B cell (primary cell): ENCODE measurements around the gene MTF2. TPM values are rescaled to one million over a fixed set of nuclear protein-coding genes. Genes with fewer than 3 reads are reported as not detected.

ENCODE experiments used
- ATAC-seq: fragments of 200-7000 bp; cut with Tn5 transposase; one replicate; pipeline ENCODE4 v1.10.0; 2021; ENCODE audit warnings: low read depth, mild to moderate bottlenecking, moderate number of reproducible peaks, moderate library complexity
- CTCF ChIA-PET: fragments of 350-600 bp; sonication (Branson Sonifier 250); formaldehyde crosslinking; loops from one replicate; lab custom pipeline; 2021; ENCODE audit warnings: antibody characterized with exemption, inconsistent platforms; lab: Charles Lee
- POLR2A ChIA-PET: fragments of 350-600 bp; sonication (Branson Sonifier 250); formaldehyde crosslinking; loops from one replicate; lab custom pipeline; 2021; ENCODE audit warnings: antibody characterized with exemption; lab: Charles Lee
- DNase-seq: peaks from one replicate; pipeline ENCODE4 v3.0.0; 2013
- H2AFZ ChIP-seq: 2 replicates; pipeline ENCODE4 v1.6.1; 2012; ENCODE audit warnings: mild to moderate bottlenecking, low read depth, low read length; ENCODE audit not compliant: insufficient read depth, poor library complexity, severe bottlenecking
- H3K27ac ChIP-seq, 2 donors: 1 replicate in 1 of 2; 2 replicates in 1 of 2; pipeline ENCODE4 v1.5.1; 2012 to 2013; ENCODE audit warnings: low read length in 2 of 2, mild to moderate bottlenecking in 2 of 2, moderate library complexity in 1 of 2
- H3K27me3 ChIP-seq, 4 experiments: fragments of 200-600 bp in 1 of 4; sonication (generic) in 1 of 4; replicated peaks in 1 of 4; 1 replicate in 2 of 4; 2 replicates in 2 of 4; pipeline versions ENCODE4 v1.6.1 to v1.7.0; 2013 to 2016; ENCODE audit warnings: low read length in 3 of 4, mild to moderate bottlenecking in 2 of 4, mixed read lengths in 1 of 4, moderate library complexity in 1 of 4; ENCODE audit not compliant: insufficient read depth in 4 of 4, control insufficient read depth in 3 of 4; ENCODE audit errors: control extremely low read depth in 1 of 4
- H3K36me3 ChIP-seq, 2 experiments: replicated peaks in 1 of 2; 1 replicate in 1 of 2; 2 replicates in 1 of 2; pipeline versions ENCODE4 v1.6.1 to v1.7.1; 2013; ENCODE audit warnings: low read length in 1 of 2; ENCODE audit not compliant: insufficient read depth in 2 of 2, control insufficient read depth in 1 of 2; ENCODE audit errors: control extremely low read depth in 1 of 2, extremely low read depth in 1 of 2
- H3K4me1 ChIP-seq, 2 donors: fragments of 200-600 bp in 1 of 2; sonication (generic) in 1 of 2; 1 replicate in 1 of 2; 2 replicates in 1 of 2; pipeline versions ENCODE4 v1.5.1 to v1.6.1; 2013 to 2017; ENCODE audit warnings: low read length in 2 of 2; ENCODE audit not compliant: control insufficient read depth in 2 of 2, insufficient read depth in 2 of 2
- H3K4me2 ChIP-seq: replicated peaks from 2 replicates; pipeline ENCODE3; 2012; ENCODE audit warnings: mild to moderate bottlenecking, low read depth, low read length; ENCODE audit not compliant: poor library complexity, severe bottlenecking
- H3K4me3 ChIP-seq, 5 experiments: fragments of 200-600 bp in 1 of 5; sonication (generic) in 1 of 5; 1 replicate in 3 of 5; 2 replicates in 2 of 5; pipeline versions ENCODE4 v1.5.1 to v1.7.0; 2011 to 2016; ENCODE audit warnings: low read length in 4 of 5, mild to moderate bottlenecking in 4 of 5, low read depth in 2 of 5, control low read depth in 1 of 5, moderate library complexity in 1 of 5; ENCODE audit not compliant: insufficient read depth in 1 of 5; ENCODE audit errors: control extremely low read depth in 1 of 5, extremely low read depth in 1 of 5
- H3K79me2 ChIP-seq: fragments of 200-600 bp; sonication (generic); one replicate; pipeline ENCODE4 v1.6.0; 2016; ENCODE audit warnings: low read length; ENCODE audit not compliant: control insufficient read depth, insufficient read depth
- H3K9ac ChIP-seq: fragments of 200-600 bp; sonication (generic); 2 replicates; pipeline ENCODE4 v1.6.1; 2017; ENCODE audit warnings: mild to moderate bottlenecking, low read length, moderate library complexity
- H3K9me3 ChIP-seq, 3 donors: one replicate each; pipeline versions ENCODE4 v1.6.1 to v1.7.1; 2013; ENCODE audit warnings: low read length in 2 of 3; ENCODE audit not compliant: control insufficient read depth in 2 of 3, insufficient read depth in 1 of 3; ENCODE audit errors: control extremely low read depth in 1 of 3
- H4K20me1 ChIP-seq: 2 replicates; pipeline ENCODE4 v1.6.0; 2012; ENCODE audit warnings: mild to moderate bottlenecking, low read length; ENCODE audit not compliant: insufficient read depth, control insufficient read depth, poor library complexity, severe bottlenecking
- H3K27ac Mint-ChIP-seq: one replicate; pipeline ENCODE4 v1.8.0; 2021; ENCODE audit warnings: mixed read lengths
- H3K27me3 Mint-ChIP-seq: one replicate; pipeline ENCODE4 v1.8.0; 2021; ENCODE audit warnings: mixed read lengths
- H3K4me1 Mint-ChIP-seq: one replicate; pipeline ENCODE4 v1.8.0; 2021; ENCODE audit warnings: mixed read lengths
- H3K4me3 Mint-ChIP-seq: one replicate; pipeline ENCODE4 v1.8.0; 2021; ENCODE audit warnings: mixed read lengths
- H3K9me3 Mint-ChIP-seq: one replicate; pipeline ENCODE4 v1.8.0; 2022; ENCODE audit warnings: mixed read lengths; ENCODE audit not compliant: insufficient read depth
- CTCF ChIP-seq: fragments of 200-600 bp; IDR thresholded peaks from one replicate; pipeline ENCODE4 v1.8.0; 2022; ENCODE audit warnings: antibody characterized with exemption, mild to moderate bottlenecking
- EZH2 ChIP-seq: IDR thresholded peaks from 2 replicates; pipeline ENCODE4 v1.6.1; 2012; ENCODE audit warnings: borderline replicate concordance, low read depth, mild to moderate bottlenecking, moderate library complexity, low read length; ENCODE audit not compliant: insufficient read depth, poor library complexity, severe bottlenecking
- WGBS: methylation state at CpG from one replicate; pipeline ENCODE4 v1.1.5; 2013; ENCODE audit warnings: missing lambda C conversion rate; ENCODE audit not compliant: insufficient coverage; 5-methylcytosine and 5-hydroxymethylcytosine counted together
- intact Hi-C: fragments of 100-400 bp; cut with micrococcal nuclease; formaldehyde crosslinking; loops from one replicate; pipeline ENCODE4 v1.10.0; 2022
- polyA plus RNA-seq: library from polyadenylated mRNA; depleted of rRNA; stranded (reverse); fragments of >200 nt; gene quantifications from 2 replicates; pipeline ENCODE4 v1.2.3, GENCODE V29; 2012
- total RNA-seq, 2 donors: library from RNA; stranded (reverse); fragments of 120-200 nt in 1 of 2; gene quantifications; 1 replicate in 1 of 2; 2 replicates in 1 of 2; pipeline versions ENCODE4 v1.2.3 to v1.2.4, GENCODE V29; 2013 to 2022

The MTF2 gene
- total and polyA plus RNA-seq, 2 donors (not counting 1 experiment from before 2014, with no cell fraction given), result 19.5 to 68.6 TPM

- intact Hi-C loops, result no loop called here
- ATAC-seq, result no peak
- Histone ChIP-seq H3K4me3 (no peak overlapping the region), H2AFZ (no peak overlapping the region), H3K27ac (no peak overlapping the region), H3K9ac (no peak overlapping the region), H3K4me2 (no peak overlapping the region), H4K20me1 (peaks cover 42% of the 10 kb centered on the region), H3K36me3 (peaks cover 6 to 18% of the 10 kb centered on the region in 2 experiments), H3K79me2 (peaks cover 89% of the 10 kb centered on the region), H3K27me3 (no peaks in the 10 kb centered on the region), H3K9me3 (peaks cover 0 to 11% (median 9%) of the 10 kb centered on the region in 3 donors), H3K4me1 (peaks cover 0 to 15% of the 10 kb centered on the region in 2 donors)
- Mint-ChIP-seq H3K4me1 (peaks cover 40% of the 10 kb centered on the region), H3K9me3 (peaks cover 7% of the 10 kb centered on the region), H3K27me3 (no peaks in the 10 kb centered on the region), H3K4me3 (no peak overlapping the region), H3K27ac (no peak overlapping the region)
- WGBS, result no CpG with 5 or more reads among the region's 2 CpGs
- DNase-seq, result no peak
- POLR2A ChIA-PET, result no interaction called here
- CTCF ChIA-PET, result interaction anchor here (0.9 kb wide), 1 partner anchor 28 kb away, joined by 3 read pairs; no protein-coding TSS in a partner anchor
- TF ChIP-seq CTCF (no peak), EZH2 (no peak)
Measured at GRCh38 chr1:93108335-93108734, 29.3 kb downstream of the MTF2 start.

GRCh38 chr1:93109578-93109977, 30.5 kb downstream of the MTF2 start:
- H3K27me3 ChIP-seq, result no peaks in the 10 kb centered on the region
- H3K79me2 ChIP-seq, result peaks cover 90% of the 10 kb centered on the region
- H3K4me2 ChIP-seq, result no peak overlapping the region
- peaks cover 52% of the 10 kb centered on the region for H4K20me1 ChIP-seq
- H3K9ac ChIP-seq, result no peak overlapping the region
- peaks cover 0 to 15% of the 10 kb centered on the region in 2 donors for H3K4me1 ChIP-seq
- H3K27ac ChIP-seq, result no peak overlapping the region
- H3K4me1 Mint-ChIP-seq, result peaks cover 37% of the 10 kb centered on the region
- no peak overlapping the region for H3K27ac Mint-ChIP-seq
- peaks cover 6 to 14% of the 10 kb centered on the region in 2 experiments for H3K36me3 ChIP-seq
- ATAC-seq, result no peak
- H3K9me3 ChIP-seq, result peaks cover 0 to 11% (median 9%) of the 10 kb centered on the region in 3 donors
- no peak overlapping the region for H2AFZ ChIP-seq
- H3K4me3 Mint-ChIP-seq, result no peak overlapping the region
- DNase-seq, result no peak
- no peak overlapping the region for H3K4me3 ChIP-seq
- intact Hi-C loops, result no loop called here
- H3K9me3 Mint-ChIP-seq, result peaks cover 7% of the 10 kb centered on the region
- H3K27me3 Mint-ChIP-seq, result no peaks in the 10 kb centered on the region
- no CpG with 5 or more reads among the region's 2 CpGs for WGBS
- ChIA-PET CTCF (interaction anchor here (1.0 kb wide), 1 partner anchor 29 kb away, joined by 4 read pairs; no protein-coding TSS in a partner anchor), POLR2A (no interaction called here)
- TF ChIP-seq EZH2 (no peak), CTCF (no peak)
